ENCODE measurements around the gene ELK3.

GRCh38 chr12:96303653-96304052, 109.5 kb downstream of the ELK3 start:
- TF ChIP-seq CTCF (IDR thresholded peaks at IDR 0.05) (peak in 1 of 4 experiments; percentile 19), POLR2A (IDR thresholded peaks at IDR 0.05) (no peak), EP300 (IDR thresholded peaks at IDR 0.05) (no peak)
